Measurements from ENCODE around the gene UBE2G1.

The UBE2G1 gene

GRCh38 chr17:4365628-4366326 is 698 bp downstream of the UBE2G1 start:
- TF ChIP-seq TAF1 (IDR thresholded peaks at IDR 0.05; ENCODE audit: low read depth) (no peak), TCF12 (IDR thresholded peaks at IDR 0.05; ENCODE audit: low read depth) (no peak), CREB1 (IDR thresholded peaks at IDR 0.05; ENCODE audit: low read depth) (no peak), MAX (IDR thresholded peaks at IDR 0.05) (no peak), FOXM1 (IDR thresholded peaks at IDR 0.05; ENCODE audit: borderline replicate concordance, low read depth) (no peak), ZBTB7A (IDR thresholded peaks at IDR 0.05; ENCODE audit: low read depth) (no peak), USF1 (IDR thresholded peaks at IDR 0.05) (no peak), EP300 (IDR thresholded peaks at IDR 0.05; ENCODE audit: borderline replicate concordance) (no peak), TEAD4 (IDR thresholded peaks at IDR 0.05) (no peak), YY1 (IDR thresholded peaks at IDR 0.05; ENCODE audit: low read depth) (no peak), EGR1 (IDR thresholded peaks at IDR 0.05) (no peak)

- TF ChIP-seq MAX (IDR thresholded peaks at IDR 0.05) (peak; percentile 95), USF1 (IDR thresholded peaks at IDR 0.05) (peak; percentile 82), YY1 (IDR thresholded peaks at IDR 0.05; ENCODE audit: low read depth) (no peak)
These were observed 1.3 kb downstream of the UBE2G1 start for GRCh38 chr17:4365103-4365627.

- TF ChIP-seq REST (IDR thresholded peaks at IDR 0.05; ENCODE audit: low read depth) (no peak), RAD21 (IDR thresholded peaks at IDR 0.05; ENCODE audit: low read depth) (no peak), NFIC (IDR thresholded peaks at IDR 0.05) (no peak), TCF12 (IDR thresholded peaks at IDR 0.05; ENCODE audit: low read depth) (no peak)
These were observed 1.8 kb downstream of the UBE2G1 start for GRCh38 chr17:4364622-4365041.

GRCh38 chr17:4362141-4362540 is 4.3 kb downstream of the UBE2G1 start:
- TF ChIP-seq CREB1 (IDR thresholded peaks at IDR 0.05; ENCODE audit: low read depth) (no peak), ZBTB7A (IDR thresholded peaks at IDR 0.05; ENCODE audit: low read depth) (no peak), TCF12 (IDR thresholded peaks at IDR 0.05; ENCODE audit: low read depth) (no peak), RAD21 (IDR thresholded peaks at IDR 0.05; ENCODE audit: low read depth) (no peak), TEAD4 (IDR thresholded peaks at IDR 0.05) (no peak), USF1 (IDR thresholded peaks at IDR 0.05) (no peak), TAF1 (IDR thresholded peaks at IDR 0.05; ENCODE audit: low read depth) (no peak), NFIC (IDR thresholded peaks at IDR 0.05) (no peak), YY1 (IDR thresholded peaks at IDR 0.05; ENCODE audit: low read depth) (no peak), EGR1 (IDR thresholded peaks at IDR 0.05) (no peak)

GRCh38 chr17:4358154-4358553 is 8.3 kb downstream of the UBE2G1 start:
- TF ChIP-seq USF1 (IDR thresholded peaks at IDR 0.05) (no peak), TAF1 (IDR thresholded peaks at IDR 0.05; ENCODE audit: low read depth) (no peak), TCF12 (IDR thresholded peaks at IDR 0.05; ENCODE audit: low read depth) (no peak), TEAD4 (IDR thresholded peaks at IDR 0.05) (no peak), REST (IDR thresholded peaks at IDR 0.05; ENCODE audit: low read depth) (no peak), EP300 (IDR thresholded peaks at IDR 0.05; ENCODE audit: borderline replicate concordance) (no peak), CEBPB (IDR thresholded peaks at IDR 0.05) (no peak), CREB1 (IDR thresholded peaks at IDR 0.05; ENCODE audit: low read depth) (no peak), ZBTB7A (IDR thresholded peaks at IDR 0.05; ENCODE audit: low read depth) (no peak), NFIC (IDR thresholded peaks at IDR 0.05) (no peak), YY1 (IDR thresholded peaks at IDR 0.05; ENCODE audit: low read depth) (no peak), EGR1 (IDR thresholded peaks at IDR 0.05) (no peak), FOXM1 (IDR thresholded peaks at IDR 0.05; ENCODE audit: borderline replicate concordance, low read depth) (no peak), RAD21 (IDR thresholded peaks at IDR 0.05; ENCODE audit: low read depth) (no peak), MAX (IDR thresholded peaks at IDR 0.05) (no peak)
